Body of pancreas (tissue), 4 donors: ENCODE measurements around the gene RSPRY1. TPM values are rescaled to one million over a fixed set of nuclear protein-coding genes. Genes with fewer than 3 reads are reported as not detected.

Experiments
- ATAC-seq: fragments of 150-250 bp; one replicate; pipeline ENCODE4 v1.9.1; 2016
- DNase-seq, 4 donors: peaks; one replicate each; pipeline ENCODE4 v3.0.0-alpha.2; 2019
- H3K27ac ChIP-seq, 4 donors: fragments of 200-600 bp; sonication (generic); 1 replicate in 3 of 4; 2 replicates in 1 of 4; pipeline versions ENCODE4 v1.5.1 to v1.6.1; 2016 to 2019; ENCODE audit warnings: mild to moderate bottlenecking in 1 of 4, mixed read lengths in 1 of 4, moderate library complexity in 1 of 4
- H3K27me3 ChIP-seq, 2 donors: fragments of 200-600 bp; sonication (generic); one replicate each; pipeline ENCODE4 v1.6.0; 2016; ENCODE audit warnings: mild to moderate bottlenecking in 1 of 2
- H3K36me3 ChIP-seq, 2 donors: fragments of 200-600 bp; sonication (generic); replicated peaks in 1 of 2; 2 replicates each; pipeline ENCODE4 v1.5.1; 2016; ENCODE audit warnings: low read depth in 2 of 2; ENCODE audit not compliant: insufficient read depth in 1 of 2
- H3K4me1 ChIP-seq: fragments of 200-600 bp; sonication (generic); one replicate; pipeline ENCODE4 v1.6.0; 2016
- H3K4me3 ChIP-seq, 2 donors: fragments of 200-600 bp; sonication (generic); 1 replicate in 1 of 2; 2 replicates in 1 of 2; pipeline ENCODE4 v1.5.1; 2016 to 2019
- H3K9me3 ChIP-seq, 3 donors: fragments of 200-600 bp; sonication (generic); 1 replicate in 2 of 3; 2 replicates in 1 of 3; pipeline ENCODE4 v1.5.1; 2016
- POLR2A ChIP-seq, 3 donors: fragments of 450-650 bp; IDR thresholded peaks; one replicate each; pipeline ENCODE4 v1.6.1; 2016; ENCODE audit warnings: antibody characterized with exemption in 3 of 3, mild to moderate bottlenecking in 2 of 3
- WGBS, 2 donors: methylation state at CpG; one replicate each; pipeline ENCODE4 v1.1.5; 2017; 5-methylcytosine and 5-hydroxymethylcytosine counted together
- intact Hi-C: fragments of 100-400 bp; cut with DNase I; formaldehyde crosslinking; loops from one replicate; pipeline ENCODE4 v1.15.1; 2023
- total RNA-seq, 2 donors: library from RNA; depleted of rRNA; stranded (reverse); fragments of >200 nt; gene quantifications; one replicate each; pipeline ENCODE4 v1.1.0, GENCODE V29; 2016
- TF ChIP-seq, protein P1 (sequence below), 7 experiments: fragments of 450-650 bp in 4 of 7; fragments of 200-600 bp in 3 of 7; sonication (generic) in 3 of 7; IDR thresholded peaks; one replicate each; pipeline ENCODE4 v1.5.1; 2016 to 2019; ENCODE audit warnings: antibody characterized with exemption in 7 of 7

RSPRY1 gene
- total RNA-seq, 2 donors from 2014 or later = 13.8 to 31.4 TPM

DNA sequence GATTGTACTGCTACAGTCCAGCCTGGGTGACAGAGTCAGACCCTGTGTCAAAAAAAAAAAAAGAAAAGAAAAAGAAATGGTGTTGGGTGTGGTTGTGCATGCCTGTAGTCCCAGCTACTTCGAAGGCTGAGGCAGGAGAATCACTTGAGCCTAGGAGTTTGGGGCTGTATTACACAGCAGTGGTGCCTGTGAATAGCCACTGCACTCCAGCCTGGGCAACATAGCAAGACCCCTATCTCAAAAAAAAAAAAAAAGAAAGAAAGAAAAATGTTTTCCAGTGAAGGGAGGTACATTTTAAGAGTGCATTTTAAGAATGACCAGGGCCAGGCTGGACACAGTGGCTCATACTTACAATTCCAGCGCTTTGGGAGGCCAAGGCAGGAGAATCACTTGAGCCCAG, 65.2 kb downstream of the RSPRY1 start:
- ATAC-seq (no peak), DNase-seq (no peak)
- H3K9me3 ChIP-seq = no peaks in the 10 kb centered on the region
- H3K27ac ChIP-seq = peak overlapping the region in 3 of 4 donors; percentile 68 to 82 (median 77)
- intact Hi-C loops = no loop called here
- WGBS, 2 donors = 87 to 96% methylated on average over 2 of the region's 2 CpGs
- TF ChIP-seq, protein P1, sequence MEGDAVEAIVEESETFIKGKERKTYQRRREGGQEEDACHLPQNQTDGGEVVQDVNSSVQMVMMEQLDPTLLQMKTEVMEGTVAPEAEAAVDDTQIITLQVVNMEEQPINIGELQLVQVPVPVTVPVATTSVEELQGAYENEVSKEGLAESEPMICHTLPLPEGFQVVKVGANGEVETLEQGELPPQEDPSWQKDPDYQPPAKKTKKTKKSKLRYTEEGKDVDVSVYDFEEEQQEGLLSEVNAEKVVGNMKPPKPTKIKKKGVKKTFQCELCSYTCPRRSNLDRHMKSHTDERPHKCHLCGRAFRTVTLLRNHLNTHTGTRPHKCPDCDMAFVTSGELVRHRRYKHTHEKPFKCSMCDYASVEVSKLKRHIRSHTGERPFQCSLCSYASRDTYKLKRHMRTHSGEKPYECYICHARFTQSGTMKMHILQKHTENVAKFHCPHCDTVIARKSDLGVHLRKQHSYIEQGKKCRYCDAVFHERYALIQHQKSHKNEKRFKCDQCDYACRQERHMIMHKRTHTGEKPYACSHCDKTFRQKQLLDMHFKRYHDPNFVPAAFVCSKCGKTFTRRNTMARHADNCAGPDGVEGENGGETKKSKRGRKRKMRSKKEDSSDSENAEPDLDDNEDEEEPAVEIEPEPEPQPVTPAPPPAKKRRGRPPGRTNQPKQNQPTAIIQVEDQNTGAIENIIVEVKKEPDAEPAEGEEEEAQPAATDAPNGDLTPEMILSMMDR (IDR thresholded peaks at IDR 0.05) = no peak
- TF ChIP-seq POLR2A (IDR thresholded peaks at IDR 0.05) = no peak
- H3K4me3 ChIP-seq = no peak overlapping the region
- peaks cover 36% of the 10 kb centered on the region for H3K4me1 ChIP-seq
- H3K36me3 ChIP-seq = peaks cover 3 to 34% of the 10 kb centered on the region in 2 donors
- no peaks in the 10 kb centered on the region for H3K27me3 ChIP-seq

DNA sequence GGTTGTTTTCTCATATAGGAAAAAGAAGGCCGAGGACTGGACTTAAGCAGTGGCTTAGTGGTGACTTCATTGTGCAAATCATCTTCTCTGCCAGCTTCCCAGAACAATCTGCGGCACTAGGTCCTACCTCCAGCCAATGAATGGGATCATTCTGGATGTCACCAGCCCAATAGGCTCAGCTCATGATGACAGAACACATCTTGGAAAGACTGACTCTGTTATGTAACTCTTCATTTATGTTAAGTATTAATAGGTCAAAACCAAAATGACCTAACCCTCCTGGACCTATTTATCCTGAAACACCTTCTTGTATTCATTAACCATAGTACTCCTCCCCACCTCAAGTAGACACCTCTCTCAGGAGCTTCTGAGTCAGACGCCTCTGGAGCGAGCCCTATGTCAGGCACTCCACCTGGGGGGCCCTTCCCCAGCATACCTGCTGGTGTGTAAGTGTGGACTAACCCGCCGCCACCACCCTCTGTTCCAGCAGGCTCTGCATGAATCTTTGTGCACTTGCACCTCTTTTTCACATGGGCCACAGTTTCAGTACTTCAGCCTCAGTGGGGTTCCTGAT, 66.1 kb downstream of the RSPRY1 start:
- Histone ChIP-seq H3K9me3 (no peaks in the 10 kb centered on the region), H3K4me1 (peaks cover 30% of the 10 kb centered on the region), H3K27me3 (no peaks in the 10 kb centered on the region), H3K27ac (peak overlapping the region in 3 of 4 donors; percentile 68 to 82 (median 77)), H3K4me3 (no peak overlapping the region), H3K36me3 (peaks cover 8 to 36% of the 10 kb centered on the region in 2 donors)
- WGBS, 2 donors = 58 to 83% methylated on average over 6 of the region's 6 CpGs
- DNase-seq (peak; percentile 50 to 68 (median 60)), ATAC-seq (peak; percentile 84)
- intact Hi-C loops = no loop called here
- TF ChIP-seq, protein P1 (IDR thresholded peaks at IDR 0.05) = no peak
- TF ChIP-seq POLR2A (IDR thresholded peaks at IDR 0.05) = peak in 2 of 3 donors; percentile 52 to 65

DNA sequence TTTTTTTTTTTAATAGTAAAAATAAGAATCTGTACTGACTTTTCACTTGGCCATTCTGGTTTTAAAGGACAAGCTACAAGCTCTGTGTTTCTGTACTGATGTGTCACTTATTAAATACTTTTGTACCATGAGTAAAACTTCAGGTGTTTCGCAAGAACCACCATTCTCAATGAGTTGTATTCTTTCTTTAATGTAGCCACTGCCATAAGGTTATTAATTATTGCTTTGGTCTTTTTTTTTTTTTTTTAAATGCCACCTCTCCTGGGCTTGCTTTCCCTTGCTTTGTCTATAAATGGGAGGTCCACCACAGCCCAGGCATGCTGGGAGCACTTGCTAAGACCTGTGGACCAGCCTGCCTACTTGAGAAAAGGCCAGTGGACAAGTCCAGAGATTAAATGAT, 67.3 kb downstream of the RSPRY1 start:
- H3K4me3 ChIP-seq = no peak overlapping the region
- DNase-seq = no peak
- peak overlapping the region in 3 of 4 donors; percentile 68 to 82 (median 77) for H3K27ac ChIP-seq

DNA sequence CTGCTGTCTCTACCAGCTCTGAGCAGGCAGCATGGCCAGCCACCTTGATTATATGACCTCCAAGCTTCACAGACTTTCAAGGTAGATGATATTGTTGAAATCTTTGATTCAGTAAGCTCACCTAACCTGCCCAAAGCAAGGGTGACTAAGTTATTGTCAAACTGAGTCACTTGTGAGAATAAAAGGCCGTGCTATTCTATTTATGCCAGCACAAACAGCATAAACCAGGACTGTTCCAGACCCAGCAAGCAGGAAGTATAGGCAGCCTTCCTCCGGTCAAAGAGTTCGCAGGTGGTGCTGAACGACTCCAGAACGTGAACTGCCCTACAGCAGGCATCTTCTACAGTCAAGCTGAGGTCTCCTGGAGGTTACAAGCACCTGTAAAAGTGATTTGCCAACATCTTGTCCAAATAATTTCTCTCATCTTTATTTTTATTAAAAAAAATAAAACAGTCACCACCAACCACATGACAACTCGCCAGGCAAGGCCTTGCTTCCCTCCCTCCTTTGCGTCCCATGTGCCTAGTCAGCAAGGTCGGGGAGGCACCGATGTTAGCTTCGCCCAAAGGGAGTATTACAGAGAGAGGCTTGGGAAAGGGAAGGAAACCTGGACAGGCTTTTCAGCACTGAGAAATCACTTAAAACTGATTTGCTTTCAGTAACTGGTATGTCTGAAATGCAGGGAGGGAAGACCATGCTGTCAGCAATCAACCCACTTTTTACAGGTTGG, 69.7 kb downstream of the RSPRY1 start:
- TF ChIP-seq, protein P1 (IDR thresholded peaks at IDR 0.05) = no peak
- TF ChIP-seq POLR2A (IDR thresholded peaks at IDR 0.05) = no peak
- ATAC-seq (no peak), DNase-seq (peak in 1 of 4 donors; percentile 5)
- peaks cover 8 to 18% of the 10 kb centered on the region in 2 donors for H3K36me3 ChIP-seq
- intact Hi-C loops = no loop called here
- no peak overlapping the region for H3K4me3 ChIP-seq
- WGBS, 2 donors = 90 to 91% methylated on average over 10 of the region's 10 CpGs
- peaks cover 30% of the 10 kb centered on the region for H3K4me1 ChIP-seq
- no peaks in the 10 kb centered on the region for H3K27me3 ChIP-seq
- H3K9me3 ChIP-seq = no peaks in the 10 kb centered on the region
- peak overlapping the region in 1 of 4 donors; percentile 3 for H3K27ac ChIP-seq

More for the DNA sequence above, 67.3 kb downstream of the RSPRY1 start:
- peaks cover 30% of the 10 kb centered on the region for H3K4me1 ChIP-seq
- H3K36me3 ChIP-seq = peaks cover 8 to 37% of the 10 kb centered on the region in 2 donors
- intact Hi-C loops = no loop called here
- 56 to 66% methylated on average over 1 of the region's 1 CpG for WGBS, 2 donors
- no peaks in the 10 kb centered on the region for H3K9me3 ChIP-seq
- TF ChIP-seq, protein P1 (IDR thresholded peaks at IDR 0.05) = no peak
- TF ChIP-seq POLR2A (IDR thresholded peaks at IDR 0.05) = no peak
- ATAC-seq = peak; percentile 68
- H3K27me3 ChIP-seq = no peaks in the 10 kb centered on the region
